Immature natural killer cell (primary cell): ENCODE measurements around the gene URB2. TPM values are rescaled to one million over a fixed set of nuclear protein-coding genes. Genes with fewer than 3 reads are reported as not detected.

ENCODE experiments used
- DNase-seq, 3 donors: peaks; one replicate each; pipeline ENCODE4 v3.0.0; 2022; ENCODE audit warnings: mixed read lengths in 1 of 3
- H3K27ac Mint-ChIP-seq, 6 donors: one replicate each; pipeline ENCODE4 v1.8.0; 2020; ENCODE audit warnings: mixed read lengths in 6 of 6, mild to moderate bottlenecking in 5 of 6, inconsistent platforms in 4 of 6, moderate library complexity in 3 of 6
- H3K27me3 Mint-ChIP-seq, 3 donors: one replicate each; pipeline ENCODE4 v1.8.0; 2020 to 2021; ENCODE audit warnings: low read depth in 3 of 3, mild to moderate bottlenecking in 3 of 3, mixed read lengths in 3 of 3, moderate library complexity in 3 of 3, inconsistent platforms in 1 of 3
- H3K36me3 Mint-ChIP-seq, 3 donors: one replicate each; pipeline ENCODE4 v1.8.0; 2020; ENCODE audit warnings: mixed read lengths in 3 of 3, inconsistent platforms in 2 of 3, mild to moderate bottlenecking in 2 of 3
- H3K4me1 Mint-ChIP-seq, 2 donors: one replicate each; pipeline ENCODE4 v1.8.0; 2020; ENCODE audit warnings: inconsistent platforms in 2 of 2, mild to moderate bottlenecking in 2 of 2, mixed read lengths in 2 of 2, moderate library complexity in 1 of 2
- H3K4me3 Mint-ChIP-seq, 5 donors: one replicate each; pipeline ENCODE4 v1.8.0; 2020; ENCODE audit warnings: mild to moderate bottlenecking in 5 of 5, mixed read lengths in 5 of 5, inconsistent platforms in 3 of 5, moderate library complexity in 3 of 5
- H3K9me3 Mint-ChIP-seq, 6 donors: one replicate each; pipeline ENCODE4 v1.8.0; 2020; ENCODE audit warnings: mild to moderate bottlenecking in 6 of 6, mixed read lengths in 6 of 6, inconsistent platforms in 4 of 6, moderate library complexity in 3 of 6
- polyA plus RNA-seq, 3 donors: library from polyadenylated mRNA; unstranded; fragments of 300-500 nt; fragmentation: Illumina TruSeq; gene quantifications; one replicate each; pipeline ENCODE4 v1.2.3, GENCODE V29; 2021

Gene URB2
- polyA plus RNA-seq, 3 donors from 2014 or later: 0.11 to 4.8 (median 1.5) TPM

GRCh38 chr1:229642970-229643369, 16.9 kb downstream of the URB2 start:
- no peak overlapping the region for H3K27ac Mint-ChIP-seq
- H3K36me3 Mint-ChIP-seq: peaks cover 9 to 37% (median 20%) of the 10 kb centered on the region in 3 donors
- DNase-seq: no peak
- H3K9me3 Mint-ChIP-seq: no peaks in the 10 kb centered on the region
- peaks cover 0 to 3% (median 2%) of the 10 kb centered on the region in 3 donors for H3K27me3 Mint-ChIP-seq
- H3K4me1 Mint-ChIP-seq: peaks cover 5 to 11% of the 10 kb centered on the region in 2 donors
- no peak overlapping the region for H3K4me3 Mint-ChIP-seq

DNA sequence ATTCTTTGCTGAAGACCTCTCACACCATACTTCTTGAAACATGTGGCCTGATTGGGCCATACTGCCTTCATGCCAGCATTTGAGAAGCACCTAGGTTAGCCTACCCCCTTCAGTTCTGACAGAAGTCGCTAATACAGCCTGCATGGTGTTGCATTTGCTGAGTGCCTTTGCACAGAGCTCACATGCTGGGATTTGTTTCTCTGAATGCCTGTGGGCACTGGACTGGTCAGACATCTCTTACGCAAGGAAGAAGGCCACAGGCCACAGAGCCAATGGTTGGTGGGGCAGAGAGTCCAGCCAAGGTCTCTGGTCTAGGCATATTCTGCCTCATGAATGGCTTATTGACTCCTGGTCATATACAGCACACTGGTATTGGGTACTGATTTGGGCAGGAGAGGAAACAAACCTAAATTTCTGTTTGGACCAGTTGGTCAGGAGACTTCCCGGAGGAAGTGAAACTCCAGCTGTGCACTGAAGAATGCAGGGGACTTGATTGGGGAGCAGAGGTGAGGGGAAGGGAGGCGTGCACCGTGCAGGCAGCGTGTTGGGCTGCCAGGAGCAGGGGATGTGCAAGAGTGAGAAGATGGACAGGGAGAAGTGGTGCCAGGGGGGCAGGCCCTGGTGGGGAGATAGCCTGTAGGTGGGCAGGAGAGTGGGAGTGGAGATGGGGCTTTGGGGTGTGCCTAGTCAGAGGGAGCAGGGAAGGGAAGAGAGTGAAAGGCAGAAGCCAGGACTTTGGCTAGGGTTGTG, 18.1 kb downstream of the URB2 start:
- peaks cover 0 to 3% (median 2%) of the 10 kb centered on the region in 3 donors for H3K27me3 Mint-ChIP-seq
- no peak for DNase-seq
- peaks cover 11 to 45% (median 22%) of the 10 kb centered on the region in 3 donors for H3K36me3 Mint-ChIP-seq
- H3K4me1 Mint-ChIP-seq: peaks cover 5 to 11% of the 10 kb centered on the region in 2 donors
- H3K4me3 Mint-ChIP-seq: no peak overlapping the region
- no peak overlapping the region for H3K27ac Mint-ChIP-seq
- no peaks in the 10 kb centered on the region for H3K9me3 Mint-ChIP-seq

DNA sequence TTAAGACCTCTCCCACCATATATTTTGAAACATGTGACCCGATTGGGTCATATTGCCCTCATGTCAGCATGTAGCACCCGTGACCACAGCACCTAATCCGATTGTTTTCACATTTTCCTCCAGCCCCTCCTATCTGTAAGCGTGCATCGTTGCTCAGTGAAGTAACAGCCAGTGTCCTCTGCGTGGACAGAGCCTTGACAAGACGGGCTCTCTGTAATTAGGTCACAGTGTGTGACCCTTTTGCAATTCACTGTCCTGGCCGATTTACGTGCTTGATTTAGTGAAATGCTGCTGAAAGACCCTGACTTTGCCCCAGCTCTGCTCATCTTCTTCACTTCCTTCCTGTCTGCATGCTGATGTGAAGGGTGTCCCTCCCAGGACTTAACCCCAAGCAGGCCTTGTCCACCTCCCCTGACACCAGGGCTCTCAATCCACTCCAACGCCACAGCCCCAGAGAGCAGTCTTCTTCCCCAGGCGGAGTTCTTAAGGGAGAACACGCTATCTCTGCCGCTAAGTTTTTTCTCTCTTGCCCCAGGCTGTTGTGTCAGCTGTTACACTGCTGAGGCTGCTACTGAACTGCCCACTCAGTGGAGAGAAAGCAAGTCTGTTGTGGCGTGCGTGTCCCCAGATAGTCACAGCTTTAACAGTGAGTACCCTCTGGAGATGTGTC, 19.4 kb downstream of the URB2 start:
- H3K27ac Mint-ChIP-seq: peak overlapping the region in 1 of 6 donors; percentile 37

DNA sequence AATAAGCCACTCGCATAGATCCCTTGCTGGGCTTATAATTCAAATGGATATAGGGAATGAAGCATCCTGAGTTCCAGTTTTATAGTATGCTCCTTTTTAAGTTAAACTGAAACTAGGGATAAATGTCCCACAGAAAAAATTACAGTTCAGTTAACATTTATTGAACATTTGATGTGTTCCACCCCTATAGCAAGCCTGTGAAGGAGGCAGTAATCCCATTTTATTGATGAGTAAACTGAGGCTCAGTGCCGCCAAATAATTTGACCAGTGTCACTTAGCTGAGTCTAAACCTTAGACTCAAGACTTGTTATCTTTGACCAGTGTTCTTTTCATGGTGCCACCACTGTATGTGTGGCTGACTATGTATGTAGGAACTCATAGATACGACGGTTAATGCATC, 22.4 kb downstream of the URB2 start:
- H3K27ac Mint-ChIP-seq: no peak overlapping the region
- no peak for DNase-seq
- H3K4me3 Mint-ChIP-seq: no peak overlapping the region
- no peaks in the 10 kb centered on the region for H3K4me1 Mint-ChIP-seq
- H3K36me3 Mint-ChIP-seq: peaks cover 24 to 59% (median 24%) of the 10 kb centered on the region in 3 donors
- H3K9me3 Mint-ChIP-seq: no peaks in the 10 kb centered on the region
- H3K27me3 Mint-ChIP-seq: peaks cover 0 to 2% (median 1%) of the 10 kb centered on the region in 3 donors

More for the DNA sequence above, 19.4 kb downstream of the URB2 start:
- Mint-ChIP-seq H3K9me3 (no peaks in the 10 kb centered on the region), H3K36me3 (peaks cover 16 to 47% (median 20%) of the 10 kb centered on the region in 3 donors), H3K4me3 (no peak overlapping the region), H3K27me3 (peaks cover 0 to 3% (median 2%) of the 10 kb centered on the region in 3 donors), H3K4me1 (peaks cover 2 to 4% of the 10 kb centered on the region in 2 donors)
- no peak for DNase-seq

DNA sequence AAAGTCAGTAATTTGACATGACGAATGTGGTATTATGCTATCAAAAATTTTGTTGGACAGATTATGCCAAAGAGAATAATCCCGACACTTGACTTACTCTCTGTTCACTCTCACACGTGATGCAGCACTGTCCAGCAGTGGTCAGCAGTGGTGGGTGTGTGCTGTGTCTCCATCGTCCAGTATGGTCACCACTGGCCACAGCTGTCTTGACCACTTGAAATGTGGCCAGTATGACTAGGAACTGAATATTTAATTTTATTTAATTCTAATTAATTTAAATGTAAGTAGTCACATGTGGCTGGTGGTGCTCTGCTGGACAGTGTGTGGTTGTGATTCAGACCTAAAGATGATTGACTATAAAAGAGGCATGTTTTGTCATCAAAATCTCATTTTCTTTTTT, 24.0 kb downstream of the URB2 start:
- Mint-ChIP-seq H3K4me3 (no peak overlapping the region), H3K4me1 (no peaks in the 10 kb centered on the region), H3K27me3 (peaks cover 0 to 2% (median 1%) of the 10 kb centered on the region in 3 donors), H3K9me3 (no peaks in the 10 kb centered on the region), H3K27ac (no peak overlapping the region), H3K36me3 (peaks cover 21 to 64% (median 33%) of the 10 kb centered on the region in 3 donors)
- no peak for DNase-seq

GRCh38 chr1:229651546-229651945, 25.5 kb downstream of the URB2 start:
- no peak for DNase-seq
- Mint-ChIP-seq H3K4me3 (no peak overlapping the region), H3K9me3 (no peaks in the 10 kb centered on the region), H3K36me3 (peaks cover 17 to 62% (median 34%) of the 10 kb centered on the region in 3 donors), H3K4me1 (no peaks in the 10 kb centered on the region), H3K27ac (no peak overlapping the region), H3K27me3 (no peaks in the 10 kb centered on the region)

- Mint-ChIP-seq H3K4me1 (no peaks in the 10 kb centered on the region), H3K27me3 (no peaks in the 10 kb centered on the region), H3K9me3 (no peaks in the 10 kb centered on the region), H3K36me3 (peaks cover 17 to 63% (median 28%) of the 10 kb centered on the region in 3 donors), H3K4me3 (no peak overlapping the region), H3K27ac (no peak overlapping the region)
- no peak for DNase-seq
Observed at GRCh38 chr1:229653420-229653819, 27.4 kb downstream of the URB2 start.

- Mint-ChIP-seq H3K27ac (no peak overlapping the region), H3K36me3 (peaks cover 15 to 60% (median 21%) of the 10 kb centered on the region in 3 donors)
Observed at GRCh38 chr1:229655781-229656180, 29.7 kb downstream of the URB2 start.

GRCh38 chr1:229657993-229658755, 32.1 kb downstream of the URB2 start:
- Mint-ChIP-seq H3K4me3 (no peak overlapping the region), H3K27ac (no peak overlapping the region), H3K4me1 (no peaks in the 10 kb centered on the region), H3K36me3 (peaks cover 8 to 58% (median 16%) of the 10 kb centered on the region in 3 donors), H3K27me3 (peaks cover 0 to 2% (median 0%) of the 10 kb centered on the region in 3 donors), H3K9me3 (no peaks in the 10 kb centered on the region)
- no peak for DNase-seq

More at GRCh38 chr1:229655781-229656180, 29.7 kb downstream of the URB2 start:
- no peaks in the 10 kb centered on the region for H3K4me1 Mint-ChIP-seq
- no peaks in the 10 kb centered on the region for H3K27me3 Mint-ChIP-seq
- H3K9me3 Mint-ChIP-seq: no peaks in the 10 kb centered on the region
- DNase-seq: no peak
- H3K4me3 Mint-ChIP-seq: no peak overlapping the region

- H3K4me3 Mint-ChIP-seq: no peak overlapping the region
- H3K27ac Mint-ChIP-seq: no peak overlapping the region
- peaks cover 0 to 38% (median 8%) of the 10 kb centered on the region in 3 donors for H3K36me3 Mint-ChIP-seq
- peaks cover 0 to 2% (median 0%) of the 10 kb centered on the region in 3 donors for H3K27me3 Mint-ChIP-seq
- no peaks in the 10 kb centered on the region for H3K9me3 Mint-ChIP-seq
- H3K4me1 Mint-ChIP-seq: no peaks in the 10 kb centered on the region
- peak; percentile 29 to 51 (median 41) for DNase-seq
Observed at GRCh38 chr1:229661022-229661877, 35.2 kb downstream of the URB2 start.

DNA sequence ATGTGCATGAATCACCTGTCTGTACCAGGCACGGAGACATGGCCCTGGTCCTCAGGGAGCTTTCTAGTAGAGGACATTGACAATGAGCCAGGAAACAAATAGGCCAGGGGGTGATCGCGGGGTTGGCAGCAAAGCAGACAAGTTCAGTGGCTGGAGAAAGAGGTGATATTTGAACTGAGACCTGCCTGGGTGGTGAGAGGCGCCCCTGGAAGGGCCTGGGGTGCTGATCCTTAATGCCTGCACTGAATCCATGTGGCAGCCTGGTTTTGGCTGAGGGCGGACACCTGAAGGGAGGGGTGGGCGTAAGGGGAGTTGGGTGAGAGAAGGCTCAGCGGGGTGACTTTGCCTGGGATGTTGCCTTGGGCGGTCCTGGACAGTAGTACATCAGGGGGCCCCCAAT, 35.9 kb downstream of the URB2 start:
- Mint-ChIP-seq H3K27me3 (peaks cover 0 to 2% (median 0%) of the 10 kb centered on the region in 3 donors), H3K9me3 (no peaks in the 10 kb centered on the region), H3K27ac (no peak overlapping the region), H3K4me1 (no peaks in the 10 kb centered on the region), H3K36me3 (peaks cover 0 to 34% (median 8%) of the 10 kb centered on the region in 3 donors), H3K4me3 (no peak overlapping the region)
- no peak for DNase-seq

DNA sequence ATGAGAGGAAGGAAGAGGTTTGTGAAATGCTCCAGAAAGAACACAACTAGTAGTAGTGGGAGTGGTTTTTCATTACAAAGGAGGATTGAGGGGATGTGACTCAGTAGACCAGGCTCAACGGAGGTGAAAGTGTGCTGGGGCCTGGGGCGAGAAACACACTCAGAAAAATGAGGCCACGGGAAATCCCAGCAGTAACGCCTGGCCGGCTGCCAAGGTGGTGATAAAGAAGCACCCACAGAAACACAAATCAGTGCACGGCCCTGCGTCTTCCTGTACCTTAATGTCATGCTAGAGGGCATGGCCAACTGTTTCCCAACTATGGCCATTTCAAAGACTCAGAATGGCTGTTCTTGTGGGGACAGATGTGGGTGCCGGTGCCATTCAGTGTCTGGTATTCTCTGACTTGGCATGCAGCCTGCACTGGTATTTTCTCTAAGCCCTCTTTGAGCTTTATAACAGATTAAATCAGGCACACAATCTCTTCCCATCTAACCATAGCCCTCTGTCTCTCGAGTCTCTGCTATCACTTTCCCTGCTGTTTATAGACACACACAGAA, 38.2 kb downstream of the URB2 start:
- Mint-ChIP-seq H3K27me3 (peaks cover 0 to 2% (median 2%) of the 10 kb centered on the region in 3 donors), H3K4me1 (no peaks in the 10 kb centered on the region), H3K36me3 (peaks cover 0 to 19% (median 5%) of the 10 kb centered on the region in 3 donors), H3K27ac (no peak overlapping the region), H3K4me3 (no peak overlapping the region), H3K9me3 (no peaks in the 10 kb centered on the region)
- peak; percentile 36 to 47 (median 40) for DNase-seq
